ENCODE data around the gene NTN5. TPM values are rescaled to one million over a fixed set of nuclear protein-coding genes. Genes with fewer than 3 reads are reported as not detected.

NTN5 gene
- total and polyA plus RNA-seq, 10 donors, result 0.30 to 2.1 (median 0.74) TPM; not detected in 1

DNA sequence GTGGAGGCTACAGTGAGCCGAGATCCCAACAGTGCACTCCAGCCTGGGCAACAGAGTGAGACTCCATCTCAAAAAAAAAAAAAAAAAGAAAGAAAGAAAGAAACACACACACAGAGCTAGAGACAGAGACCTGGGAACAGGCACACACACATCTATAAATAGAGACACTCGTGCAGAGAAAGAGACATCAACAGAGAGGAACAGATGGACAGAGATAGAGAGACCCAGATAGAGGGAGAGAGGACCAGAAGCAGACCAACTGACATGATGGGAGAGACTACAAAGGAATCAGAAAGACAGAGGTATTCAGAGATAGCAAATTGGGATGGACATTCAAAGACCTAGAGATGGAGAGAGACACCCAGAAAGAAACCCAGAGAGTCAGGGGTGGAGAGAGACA lies 24.7 kb downstream of the NTN5 start:
- Histone ChIP-seq H3K36me3 (no peaks in the 10 kb centered on the region), H3K9me3 (no peaks in the 10 kb centered on the region), H3K27me3 (replicated peaks in 1 of 7) (peaks cover 0 to 5% (median 0%) of the 10 kb centered on the region in 7 donors), H3K4me1 (peaks cover 16 to 74% (median 42%) of the 10 kb centered on the region in 6 donors), H3K4me3 (no peak overlapping the region), H3K27ac (peak overlapping the region in 3 of 8 donors; percentile 77 to 87 (median 85))
- intact Hi-C loops (cut with DNase I; ENCODE audit: low total_unique reads), result no loop called here
- TF ChIP-seq, protein P1, sequence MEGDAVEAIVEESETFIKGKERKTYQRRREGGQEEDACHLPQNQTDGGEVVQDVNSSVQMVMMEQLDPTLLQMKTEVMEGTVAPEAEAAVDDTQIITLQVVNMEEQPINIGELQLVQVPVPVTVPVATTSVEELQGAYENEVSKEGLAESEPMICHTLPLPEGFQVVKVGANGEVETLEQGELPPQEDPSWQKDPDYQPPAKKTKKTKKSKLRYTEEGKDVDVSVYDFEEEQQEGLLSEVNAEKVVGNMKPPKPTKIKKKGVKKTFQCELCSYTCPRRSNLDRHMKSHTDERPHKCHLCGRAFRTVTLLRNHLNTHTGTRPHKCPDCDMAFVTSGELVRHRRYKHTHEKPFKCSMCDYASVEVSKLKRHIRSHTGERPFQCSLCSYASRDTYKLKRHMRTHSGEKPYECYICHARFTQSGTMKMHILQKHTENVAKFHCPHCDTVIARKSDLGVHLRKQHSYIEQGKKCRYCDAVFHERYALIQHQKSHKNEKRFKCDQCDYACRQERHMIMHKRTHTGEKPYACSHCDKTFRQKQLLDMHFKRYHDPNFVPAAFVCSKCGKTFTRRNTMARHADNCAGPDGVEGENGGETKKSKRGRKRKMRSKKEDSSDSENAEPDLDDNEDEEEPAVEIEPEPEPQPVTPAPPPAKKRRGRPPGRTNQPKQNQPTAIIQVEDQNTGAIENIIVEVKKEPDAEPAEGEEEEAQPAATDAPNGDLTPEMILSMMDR (IDR thresholded peaks at IDR 0.05 in 8 of 11, conservative IDR thresholded peaks at IDR 0.05 in 3 of 11), result no peak
- TF ChIP-seq POLR2AphosphoS5 (IDR thresholded peaks at IDR 0.05), result no peak
- TF ChIP-seq POLR2A (IDR thresholded peaks at IDR 0.05), result no peak
- no peak for DNase-seq
- WGBS, 5 donors, result 71 to 83% (median 81%) methylated on average over 2 of the region's 2 CpGs

DNA sequence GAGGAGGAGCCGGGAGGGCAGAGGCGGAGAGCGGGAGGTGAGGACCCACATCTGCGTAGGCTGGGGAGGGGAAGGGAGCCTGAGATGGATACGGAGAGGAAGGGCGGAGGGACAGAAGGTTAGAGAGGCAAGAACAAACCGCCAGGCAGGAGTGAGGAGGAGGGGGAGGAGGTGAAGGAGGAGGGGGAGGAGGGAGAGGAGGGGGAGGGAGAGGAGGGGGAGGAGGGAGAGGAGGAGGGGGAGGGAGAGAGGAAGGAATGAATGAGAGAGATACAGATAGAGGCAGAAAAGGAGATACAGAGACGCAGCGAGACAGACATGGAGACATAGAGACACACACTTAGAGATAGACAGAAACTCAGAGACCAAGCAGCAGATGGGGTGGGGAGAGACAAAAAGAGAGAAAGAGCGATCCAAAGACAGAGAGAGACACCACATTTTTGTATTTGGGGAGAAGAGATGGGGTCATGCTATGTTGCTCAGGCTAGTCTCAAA lies 26.0 kb downstream of the NTN5 start:
- intact Hi-C loops (cut with DNase I; ENCODE audit: low total_unique reads), result no loop called here
- peak overlapping the region; percentile 87 to 96 (median 90) for H3K27ac ChIP-seq
- peaks cover 16 to 63% (median 41%) of the 10 kb centered on the region in 6 donors for H3K4me1 ChIP-seq

DNA sequence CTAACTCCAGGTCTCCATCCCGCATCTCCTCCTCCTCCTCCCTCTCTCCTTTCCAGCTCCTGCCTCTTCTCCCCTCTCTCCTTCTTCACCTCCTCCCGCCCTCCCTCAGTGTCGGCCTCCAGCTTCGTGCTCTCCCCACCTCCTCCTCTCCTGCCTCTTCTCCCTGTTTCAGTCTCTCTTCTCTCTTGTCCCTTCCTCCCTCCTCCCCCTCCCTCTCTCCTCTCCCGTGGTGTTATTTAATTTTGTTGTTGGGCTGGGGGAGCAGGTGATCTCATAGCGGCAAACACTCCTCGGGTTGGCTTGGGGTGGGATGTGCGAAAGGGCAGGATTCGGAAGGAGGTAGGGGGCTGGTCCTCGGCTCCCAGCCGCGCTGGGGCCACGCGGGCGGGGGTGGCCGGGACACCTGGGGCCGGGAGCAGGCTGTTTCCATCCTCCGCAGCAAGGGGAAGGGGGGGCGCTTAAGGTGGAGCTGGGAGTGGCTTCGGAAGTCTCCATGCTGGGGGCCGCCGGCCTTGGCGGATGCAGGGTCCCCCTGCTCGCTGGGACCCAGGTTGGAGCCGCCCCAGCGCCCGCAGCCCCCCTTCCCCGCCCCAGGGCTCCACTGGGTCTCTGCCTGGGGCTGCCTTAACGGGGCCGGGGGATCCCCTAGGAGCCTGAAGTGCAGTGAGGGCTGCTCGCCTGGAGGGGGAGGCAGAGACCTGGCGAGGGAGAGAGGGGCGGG lies 26.7 kb downstream of the NTN5 start, which contains the start of gene CA11:
TSS of gene CA11 (minus strand) at position 187 of the 721 bp plus-strand sequence. CDS start 555 bp downstream, outside the sequence.
- TF ChIP-seq POLR2A (IDR thresholded peaks at IDR 0.05) (peak in 1 of 3 donors; percentile 48), POLR2AphosphoS5 (IDR thresholded peaks at IDR 0.05) (peak; percentile 49 to 79 (median 78))
- TF ChIP-seq, protein P1 (IDR thresholded peaks at IDR 0.05 in 8 of 11, conservative IDR thresholded peaks at IDR 0.05 in 3 of 11), result peak; percentile 90 to 98 (median 97)
- DNase-seq, result peak; percentile 97
- H3K27ac ChIP-seq, result peak within 1 kb of the TSS; percentile 87 to 96 (median 90)
- no peaks in the 10 kb centered on the region for H3K36me3 ChIP-seq
- peaks cover 0 to 5% (median 0%) of the 10 kb centered on the region in 7 donors for H3K27me3 ChIP-seq (replicated peaks in 1 of 7)
- WGBS, 5 donors, result 0 to 2% (median 1%) methylated on average over 24 to 33 of the region's 33 CpGs
- intact Hi-C loops (cut with DNase I; ENCODE audit: low total_unique reads), result no loop called here
- peaks cover 16 to 60% (median 41%) of the 10 kb centered on the region in 6 donors for H3K4me1 ChIP-seq
- peak within 1 kb of the TSS; percentile 40 to 78 (median 50) for H3K4me3 ChIP-seq
- H3K9me3 ChIP-seq, result no peaks in the 10 kb centered on the region

More for the DNA sequence above, 26.0 kb downstream of the NTN5 start:
- Histone ChIP-seq H3K27me3 (replicated peaks in 1 of 7) (peaks cover 0 to 5% (median 0%) of the 10 kb centered on the region in 7 donors), H3K36me3 (no peaks in the 10 kb centered on the region), H3K4me3 (peak overlapping the region in 6 of 8 donors; percentile 46 to 78 (median 54)), H3K9me3 (no peaks in the 10 kb centered on the region)
- 10 to 24% (median 10%) methylated on average over 4 to 10 of the region's 10 CpGs for WGBS, 5 donors
- no peak for DNase-seq
- TF ChIP-seq POLR2A (IDR thresholded peaks at IDR 0.05), result no peak
- TF ChIP-seq POLR2AphosphoS5 (IDR thresholded peaks at IDR 0.05), result no peak
- TF ChIP-seq, protein P1 (IDR thresholded peaks at IDR 0.05 in 8 of 11, conservative IDR thresholded peaks at IDR 0.05 in 3 of 11), result no peak

DNA sequence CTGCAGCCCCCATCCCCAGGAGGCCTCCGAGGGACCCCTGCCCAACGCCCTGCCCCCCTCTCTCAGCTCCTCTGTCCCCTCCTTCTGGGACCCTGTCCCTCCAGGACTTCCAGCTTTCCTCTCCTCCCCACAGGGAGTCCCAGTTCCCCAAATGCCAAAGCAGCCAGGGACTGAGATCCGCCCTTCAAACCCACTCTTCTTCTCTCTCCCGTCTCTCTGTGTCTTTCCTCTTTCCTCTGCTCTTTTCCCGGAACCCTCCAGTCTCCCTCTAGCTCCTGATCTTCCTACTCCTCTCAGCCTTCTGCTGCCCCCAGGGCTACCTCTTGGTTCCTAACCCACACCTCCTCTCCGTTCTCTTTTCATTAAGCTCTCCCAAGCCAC lies 27.2 kb downstream of the NTN5 start:
- Histone ChIP-seq H3K27me3 (replicated peaks in 1 of 7) (peaks cover 0 to 5% (median 0%) of the 10 kb centered on the region in 7 donors), H3K4me3 (peak overlapping the region; percentile 40 to 78 (median 50)), H3K36me3 (no peaks in the 10 kb centered on the region), H3K27ac (peak overlapping the region; percentile 87 to 96 (median 90)), H3K4me1 (peaks cover 16 to 60% (median 41%) of the 10 kb centered on the region in 6 donors), H3K9me3 (no peaks in the 10 kb centered on the region)
- no peak for DNase-seq
- TF ChIP-seq POLR2AphosphoS5 (IDR thresholded peaks at IDR 0.05) (no peak), POLR2A (IDR thresholded peaks at IDR 0.05) (no peak)
- TF ChIP-seq, protein P1 (IDR thresholded peaks at IDR 0.05 in 8 of 11, conservative IDR thresholded peaks at IDR 0.05 in 3 of 11), result no peak
- intact Hi-C loops (cut with DNase I; ENCODE audit: low total_unique reads), result no loop called here
- WGBS, 5 donors, result 0 to 1% (median 0%) methylated on average over 6 of the region's 6 CpGs
